ENCODE measurements around the gene TMEM117.
"Not testable (repeated sequence)": the region's sequence is repeated elsewhere in the genome, so short reads cannot be mapped to it uniquely, and the experiment has no call there.

Gene TMEM117

DNA sequence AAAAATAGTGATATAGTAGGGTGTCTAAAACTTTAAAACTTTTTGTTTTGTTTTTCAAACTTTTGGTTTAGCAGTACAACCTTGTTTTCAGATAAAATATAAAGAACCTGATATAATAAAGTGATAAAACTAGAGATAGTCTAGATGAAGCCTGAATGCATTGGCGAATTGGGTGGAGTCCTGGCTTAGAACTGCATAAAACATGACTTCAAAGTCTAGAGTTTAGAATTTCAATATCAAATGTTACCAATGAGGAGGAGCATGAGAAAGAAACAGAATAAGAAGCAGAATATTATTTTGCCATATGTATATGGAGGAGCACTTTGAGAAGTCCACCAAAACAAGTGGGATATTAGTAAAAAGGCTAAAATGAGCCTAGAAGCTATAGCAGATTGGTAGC, 263.6 kb downstream of the TMEM117 start:
- no peak for DNase-seq (ENCODE audit: low read depth in 2 of 2)

DNA sequence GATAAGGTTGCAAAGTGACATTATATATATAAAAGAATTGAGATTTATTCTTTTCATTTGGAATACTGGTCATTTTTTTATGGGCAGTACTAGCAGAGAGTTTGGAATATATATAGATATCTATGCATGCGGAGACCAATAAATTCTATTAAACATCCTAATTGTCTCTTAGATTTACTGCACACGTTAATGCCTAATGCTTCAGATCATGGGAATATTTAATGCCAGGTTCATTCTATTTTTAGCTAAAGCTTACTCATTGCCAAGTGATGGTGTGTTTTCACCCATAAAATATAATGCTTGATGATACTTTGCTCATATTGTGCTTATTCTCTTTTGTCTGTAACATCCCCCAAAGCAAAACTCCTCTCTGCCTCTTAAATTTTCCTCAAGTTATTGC, 264.4 kb downstream of the TMEM117 start:
- DNase-seq (ENCODE audit: low read depth in 2 of 2), result no peak

DNA sequence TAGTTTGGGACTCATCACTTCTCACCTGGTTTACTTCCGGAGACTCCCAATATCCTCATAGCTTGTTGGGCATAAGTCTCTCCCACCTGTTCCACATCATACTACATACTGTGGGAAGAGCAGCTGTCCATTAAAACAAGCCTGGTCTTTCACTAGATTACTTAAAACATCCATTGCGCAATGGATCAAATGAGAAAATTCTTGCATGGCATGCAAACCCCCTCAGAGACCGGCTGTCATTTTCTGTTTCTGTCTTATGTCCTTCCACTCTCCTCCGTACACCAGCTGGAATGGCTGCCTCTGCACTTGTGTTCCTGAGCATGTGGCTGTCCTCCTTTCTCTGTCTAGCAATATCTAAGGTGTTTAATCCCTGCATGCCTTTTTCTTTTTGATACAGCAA, 265.6 kb downstream of the TMEM117 start:
- DNase-seq (ENCODE audit: low read depth in 2 of 2), result no peak

DNA sequence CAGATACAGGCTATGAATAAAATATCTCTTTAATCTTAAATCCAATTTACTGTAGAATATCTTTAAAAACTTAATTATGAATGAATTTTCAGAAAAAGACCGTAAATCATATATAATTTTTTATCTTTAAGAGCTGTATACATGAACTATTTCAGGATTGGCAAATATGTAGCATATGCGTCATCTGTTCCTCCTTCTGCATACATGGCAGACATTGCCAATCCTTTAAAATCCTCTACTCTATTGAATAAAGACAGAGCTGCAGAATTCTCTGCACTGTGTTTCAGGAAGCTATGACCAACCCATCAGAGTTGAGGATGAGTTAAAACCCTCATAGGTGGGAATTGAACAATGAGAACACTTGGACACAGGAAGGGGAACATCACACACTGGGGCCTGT, 279.0 kb downstream of the TMEM117 start:
- no peak for DNase-seq (ENCODE audit: low read depth in 2 of 2)

DNA sequence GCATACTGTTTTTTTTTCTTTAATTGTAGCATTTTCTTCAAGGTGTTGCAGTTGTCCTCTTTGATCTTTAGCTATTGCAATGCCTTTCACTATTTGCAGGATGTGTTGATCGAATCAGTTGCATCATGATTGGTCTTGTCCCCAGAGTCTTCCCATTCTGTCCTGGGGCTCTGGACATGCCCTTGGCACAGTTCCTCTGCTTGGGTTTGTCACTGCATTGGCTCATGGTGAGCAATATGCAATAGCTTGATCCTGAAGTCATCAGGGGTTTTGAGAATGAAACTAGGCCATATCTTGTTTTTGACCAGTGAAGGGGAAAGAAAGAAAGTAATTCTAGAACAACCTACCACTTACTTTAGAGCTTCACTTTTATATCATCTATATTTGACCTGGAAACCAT, 281.5 kb downstream of the TMEM117 start:
- no peak for DNase-seq (ENCODE audit: low read depth in 2 of 2)

DNA sequence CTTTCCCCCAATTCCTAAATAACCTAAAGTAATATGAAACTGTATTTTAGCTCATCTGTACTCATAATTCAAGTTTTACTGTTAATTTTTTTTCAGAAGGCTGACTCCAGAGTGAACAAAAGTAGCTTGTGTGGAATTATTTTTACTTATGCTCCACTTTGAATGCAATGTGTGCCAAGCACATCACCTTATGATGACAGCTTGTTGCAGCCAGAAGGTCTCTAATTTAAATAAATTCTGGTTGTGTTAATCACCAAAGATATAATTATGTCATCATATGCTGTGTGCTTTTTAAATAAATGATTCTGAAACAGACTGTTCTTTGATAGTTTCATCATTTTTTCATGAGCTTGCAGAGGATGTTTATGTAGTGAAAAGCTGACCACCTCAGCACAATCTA, 283.1 kb downstream of the TMEM117 start:
- no peak for DNase-seq (ENCODE audit: low read depth in 2 of 2)

DNA sequence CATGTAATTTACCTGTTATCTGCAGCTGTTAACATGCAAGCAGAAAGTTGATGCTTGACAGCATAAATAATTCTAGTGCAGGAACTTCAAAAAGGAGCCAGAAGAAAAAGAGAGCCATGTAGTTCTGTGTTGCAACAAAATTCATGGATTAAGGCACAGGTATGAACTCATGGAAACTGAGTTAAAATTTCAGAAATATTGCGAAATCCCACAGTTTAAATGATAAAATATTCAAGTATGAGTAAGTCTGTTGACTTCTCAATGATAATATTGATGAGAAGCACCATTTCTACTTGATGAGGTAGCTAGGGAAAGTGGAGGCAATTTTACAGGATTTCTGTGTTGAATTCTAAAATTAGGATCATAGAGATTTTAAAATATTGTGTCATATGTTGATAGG, 290.9 kb downstream of the TMEM117 start:
- DNase-seq (ENCODE audit: low read depth in 2 of 2), result no peak

DNA sequence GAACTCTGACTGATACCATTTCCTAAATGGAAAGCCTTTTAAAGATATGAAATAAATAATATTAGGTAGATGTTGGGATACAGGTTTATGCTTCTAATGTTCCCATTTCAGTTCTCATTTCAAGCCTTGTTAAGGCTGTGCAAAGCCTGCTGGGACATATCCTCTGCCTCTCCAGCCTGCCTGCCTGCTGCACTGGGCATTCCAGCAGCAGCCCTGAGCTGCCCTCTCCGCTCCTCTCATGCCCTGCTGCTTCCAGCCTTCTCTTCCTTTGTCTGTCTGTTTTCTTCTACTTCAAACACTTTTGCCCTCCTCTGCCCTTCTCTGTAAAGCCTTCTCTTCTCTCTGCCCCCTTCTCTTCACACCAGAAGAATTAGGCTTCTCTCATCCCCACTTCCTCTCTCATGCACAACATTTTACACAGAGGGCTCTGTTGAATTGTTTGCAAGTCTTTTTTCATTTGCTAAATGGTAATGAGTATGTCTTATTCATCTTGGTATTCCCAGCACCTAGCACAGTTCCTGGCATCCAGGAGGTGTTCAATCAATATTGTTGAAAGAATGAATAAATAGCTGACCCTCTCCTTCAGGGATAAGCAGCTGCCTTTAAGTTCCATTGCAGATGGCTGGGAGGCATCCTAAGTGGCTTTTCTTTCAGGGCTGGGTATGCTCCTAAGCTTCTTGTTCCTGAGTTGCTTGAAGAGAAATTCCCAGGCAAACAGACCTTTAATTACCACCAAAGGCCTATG, 292.3 kb downstream of the TMEM117 start:
- DNase-seq (ENCODE audit: low read depth in 2 of 2), result no peak

DNA sequence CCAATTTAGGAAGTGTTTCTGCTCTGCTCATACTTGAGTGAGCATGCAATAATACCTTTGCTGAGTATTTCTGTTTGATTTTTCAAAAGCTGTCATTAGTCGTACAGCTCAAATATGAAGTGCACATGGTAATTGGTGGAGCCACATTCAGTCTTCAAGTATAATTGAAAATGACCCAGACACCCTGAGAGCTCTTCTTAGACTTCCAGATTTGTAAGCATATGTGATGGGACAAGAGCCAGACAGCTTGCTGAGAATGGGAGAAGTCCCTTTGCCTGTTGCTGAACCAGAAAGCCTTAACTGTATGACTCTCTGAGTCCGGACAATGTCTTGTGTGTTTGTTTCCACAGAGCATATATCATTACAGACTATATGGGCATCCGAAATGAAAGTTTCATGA, 307.3 kb downstream of the TMEM117 start:
- DNase-seq (ENCODE audit: low read depth in 2 of 2), result no peak

DNA sequence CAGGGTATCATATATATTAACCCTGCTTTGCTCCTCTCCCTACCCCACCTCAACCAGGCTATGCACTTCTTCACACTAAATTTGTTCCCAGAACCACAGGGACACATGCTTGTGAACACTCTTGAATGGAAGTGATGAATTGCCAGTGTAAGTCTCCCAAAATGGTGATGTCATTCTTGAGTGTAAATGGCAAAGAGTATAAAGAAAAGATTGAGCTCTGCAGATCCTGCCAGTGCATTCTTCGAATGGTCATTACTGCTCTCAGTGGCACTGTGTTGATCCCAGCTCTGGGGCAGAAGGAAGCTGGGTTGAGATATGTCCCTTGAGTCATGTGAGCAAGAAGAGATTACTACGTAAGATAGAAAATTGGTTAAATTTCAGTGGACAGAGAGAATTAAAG, 313.1 kb downstream of the TMEM117 start:
- DNase-seq (ENCODE audit: low read depth in 2 of 2), result no peak

DNA sequence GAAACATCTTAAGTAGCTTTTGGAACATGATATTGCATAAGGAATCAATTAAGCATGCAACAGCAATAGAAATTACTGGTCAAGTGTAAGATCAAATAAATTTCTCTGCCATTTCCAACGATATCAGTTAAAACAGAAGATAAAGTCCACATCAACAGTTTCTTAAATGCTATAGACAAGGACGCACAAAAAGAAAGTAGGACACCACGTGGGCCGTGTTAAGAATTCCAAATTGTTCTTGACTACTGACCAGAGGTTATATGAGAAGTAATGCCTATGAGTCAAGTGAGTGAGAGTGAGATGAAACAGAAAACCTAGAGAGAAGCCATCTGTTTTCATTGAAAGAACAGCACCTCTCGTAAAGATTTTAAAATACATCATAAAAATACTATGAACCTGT, 318.2 kb downstream of the TMEM117 start:
- DNase-seq (ENCODE audit: low read depth in 2 of 2), result no peak

DNA sequence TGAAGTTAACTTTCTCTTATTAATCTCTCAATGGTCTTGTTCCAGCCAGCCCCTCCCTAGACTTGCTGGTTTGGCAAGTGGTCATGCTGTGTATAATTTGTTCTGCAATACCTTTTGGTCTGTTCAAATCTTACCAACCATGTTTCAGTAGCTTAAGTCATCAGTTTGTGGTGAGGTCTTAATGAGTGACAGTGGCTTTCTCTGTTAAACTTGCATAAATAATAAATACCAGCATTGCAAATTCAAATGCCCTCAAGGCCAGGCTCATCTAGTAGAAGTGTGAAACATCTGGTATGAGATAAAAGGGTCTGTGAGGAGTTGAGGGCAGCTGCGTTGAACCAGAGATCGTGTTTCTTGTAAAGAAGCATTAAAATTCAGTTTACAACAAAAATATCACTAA, 319.5 kb downstream of the TMEM117 start:
- no peak for DNase-seq (ENCODE audit: low read depth in 2 of 2)

DNA sequence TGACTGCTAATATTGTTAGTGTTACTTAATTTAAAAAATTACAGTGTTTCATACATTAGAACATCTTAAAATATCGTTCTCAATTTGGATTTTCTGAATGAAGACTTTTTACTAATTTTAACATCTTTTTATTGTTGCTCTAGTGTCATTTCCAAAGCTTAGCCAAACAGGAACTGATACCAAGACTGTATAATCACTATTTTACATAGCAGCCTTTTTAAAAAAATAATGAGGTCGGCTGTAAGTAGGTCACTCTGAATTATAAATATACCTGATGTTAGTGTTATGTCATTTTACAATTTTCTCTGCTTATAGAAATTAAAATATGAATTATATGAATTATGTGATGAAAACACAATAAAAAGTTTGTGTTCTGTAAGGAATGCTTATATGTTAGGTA, 321.5 kb downstream of the TMEM117 start:
- no peak for DNase-seq (ENCODE audit: low read depth in 2 of 2)

DNA sequence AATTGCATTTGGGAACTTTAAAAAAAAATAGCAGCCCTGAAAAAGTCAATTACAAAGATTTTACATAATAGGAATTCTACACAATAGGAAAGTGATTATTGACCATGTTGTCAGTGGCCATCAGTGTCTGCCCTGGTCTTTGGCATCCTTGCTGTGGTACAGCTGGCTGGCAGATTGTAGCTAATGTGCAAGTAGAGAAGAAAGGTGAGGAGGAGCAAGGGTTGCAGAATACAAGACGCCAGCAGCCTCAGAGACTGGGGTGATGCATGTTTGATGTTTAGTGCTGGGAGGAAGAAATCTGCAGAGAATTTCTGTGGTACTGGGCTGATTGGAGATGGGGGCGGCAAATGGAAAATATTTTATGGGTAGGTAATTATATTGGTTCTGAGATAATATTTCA, 322.9 kb downstream of the TMEM117 start:
- DNase-seq (ENCODE audit: low read depth in 2 of 2), result no peak

DNA sequence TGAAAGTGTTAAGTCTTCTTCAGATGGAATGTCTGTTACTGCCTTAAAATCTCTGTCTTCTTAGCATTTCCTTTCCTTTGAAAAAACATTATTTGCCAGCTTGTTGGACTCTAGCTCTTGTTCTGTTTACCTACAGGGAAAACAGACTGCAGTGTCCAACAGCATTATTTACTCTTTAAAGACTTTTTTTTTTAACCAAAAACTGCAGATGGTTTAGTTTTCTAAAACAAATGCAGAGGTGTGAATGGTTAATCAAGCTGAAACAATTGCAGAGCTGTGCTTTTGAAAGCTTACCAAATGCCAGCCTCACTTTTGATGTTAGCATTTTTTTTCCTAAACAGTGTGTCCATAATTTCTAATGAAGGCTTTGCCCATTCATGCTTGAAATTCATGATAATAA, 323.3 kb downstream of the TMEM117 start:
- no peak for DNase-seq (ENCODE audit: low read depth in 2 of 2)

DNA sequence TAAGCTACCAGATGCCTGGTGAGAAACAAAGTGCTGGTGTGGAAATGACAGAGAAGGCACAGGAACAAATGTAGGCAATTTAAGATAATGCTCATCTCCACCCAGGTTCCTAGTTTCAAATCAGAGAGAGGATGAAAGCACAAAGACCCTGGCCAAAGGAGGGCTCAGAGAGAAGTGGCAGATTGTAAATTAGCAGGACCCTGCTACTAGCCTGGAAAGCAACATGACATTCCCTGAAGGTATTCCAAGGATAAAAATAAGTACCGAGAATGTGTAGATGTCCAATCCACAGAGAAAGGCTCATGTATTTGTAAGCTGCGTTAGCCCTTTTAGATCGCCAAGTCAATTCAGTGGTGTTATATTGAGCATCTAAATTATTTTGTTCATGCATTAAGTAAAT, 324.0 kb downstream of the TMEM117 start:
- DNase-seq (ENCODE audit: low read depth in 2 of 2), result no peak

DNA sequence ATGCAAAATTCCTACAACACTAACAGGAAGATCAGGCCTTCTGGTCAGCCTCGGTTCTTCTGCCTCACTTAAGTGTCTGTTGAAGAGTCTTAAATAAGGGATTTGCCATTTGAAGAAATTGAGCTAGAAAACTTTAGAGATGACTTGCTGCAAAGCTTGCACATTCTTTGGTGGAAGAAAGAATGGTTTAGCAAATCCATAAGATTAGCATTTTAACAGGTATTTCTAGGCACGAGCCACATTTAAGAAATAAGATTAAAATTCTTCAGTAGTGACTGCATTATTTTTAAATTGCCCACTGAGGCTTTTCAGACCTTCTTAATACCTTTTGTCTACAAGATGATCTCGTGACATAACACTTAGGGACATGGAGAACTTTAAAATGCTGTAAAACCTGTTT, 327.1 kb downstream of the TMEM117 start:
- DNase-seq (ENCODE audit: low read depth in 2 of 2), result no peak

DNA sequence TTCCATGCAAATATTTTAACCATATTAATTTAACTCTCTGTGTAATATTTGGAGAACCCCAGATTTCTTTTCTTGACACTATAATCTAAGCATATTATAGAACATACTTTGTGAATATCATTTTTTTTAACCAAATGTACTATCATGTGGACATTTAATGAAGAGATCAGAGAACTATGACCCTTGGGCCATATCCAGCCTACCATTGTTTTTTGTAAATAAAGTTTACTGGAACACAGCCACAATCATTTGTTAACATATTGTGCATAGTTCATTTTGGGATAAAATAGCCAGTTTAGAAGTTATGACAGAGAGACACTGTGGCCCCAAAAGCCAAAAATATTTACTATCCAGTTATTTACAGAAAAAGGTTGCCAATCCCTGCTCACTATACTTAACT, 338.2 kb downstream of the TMEM117 start:
- no peak for DNase-seq (ENCODE audit: low read depth in 2 of 2)

DNA sequence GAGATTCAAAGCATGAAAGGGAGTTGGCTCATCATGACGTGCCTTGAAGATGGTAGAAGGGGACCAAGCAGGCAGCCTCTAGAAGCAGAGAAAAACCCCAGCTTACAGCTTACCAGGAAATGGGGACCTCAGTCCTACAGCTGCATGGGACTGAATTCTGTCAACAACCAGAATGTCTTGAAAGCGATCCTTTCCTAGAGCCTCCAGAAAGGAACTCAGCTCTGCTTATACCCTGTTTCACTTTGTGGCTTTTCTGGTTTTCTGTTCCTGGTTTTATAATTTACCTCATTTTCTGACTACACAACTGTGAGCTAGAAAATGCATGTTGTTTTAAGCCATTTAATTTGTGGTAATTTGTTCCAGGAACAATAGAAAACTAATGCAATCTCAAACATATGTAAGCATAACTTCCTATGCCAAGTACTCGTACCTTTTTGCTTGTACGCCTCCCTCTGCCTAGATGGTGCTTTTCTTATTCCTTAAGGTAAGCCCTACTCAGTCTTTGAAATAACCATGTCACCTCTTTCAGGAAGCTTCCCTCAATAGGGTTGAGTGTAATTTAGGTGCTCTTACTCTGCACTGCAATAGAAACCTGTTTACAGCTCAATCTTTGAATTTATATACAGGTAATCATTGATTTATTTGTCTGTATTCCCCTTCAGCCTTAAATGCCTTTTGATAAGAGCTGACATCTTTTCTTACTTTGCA, 348.8 kb downstream of the TMEM117 start:
- no peak for DNase-seq (ENCODE audit: low read depth in 2 of 2)

DNA sequence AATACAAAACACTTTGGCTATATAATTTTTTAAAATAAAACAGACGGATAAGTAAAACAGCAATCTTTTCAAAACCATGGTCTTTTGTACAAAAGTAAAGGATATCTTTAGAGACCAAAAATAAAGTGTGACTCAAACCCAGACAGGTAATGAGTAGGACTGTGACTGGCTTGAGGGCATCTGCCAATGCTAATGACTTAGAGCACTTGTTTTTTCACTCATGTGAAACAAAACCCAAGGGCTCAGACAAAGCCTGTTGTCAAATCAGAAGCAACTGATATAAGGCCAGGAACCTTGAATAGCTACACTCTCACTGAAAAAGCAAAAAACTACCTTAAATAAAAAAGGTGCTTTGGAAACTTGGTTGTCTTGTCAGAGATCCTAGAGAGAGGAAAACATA, 357.4 kb downstream of the TMEM117 start:
- DNase-seq (ENCODE audit: low read depth in 2 of 2), result no peak

DNA sequence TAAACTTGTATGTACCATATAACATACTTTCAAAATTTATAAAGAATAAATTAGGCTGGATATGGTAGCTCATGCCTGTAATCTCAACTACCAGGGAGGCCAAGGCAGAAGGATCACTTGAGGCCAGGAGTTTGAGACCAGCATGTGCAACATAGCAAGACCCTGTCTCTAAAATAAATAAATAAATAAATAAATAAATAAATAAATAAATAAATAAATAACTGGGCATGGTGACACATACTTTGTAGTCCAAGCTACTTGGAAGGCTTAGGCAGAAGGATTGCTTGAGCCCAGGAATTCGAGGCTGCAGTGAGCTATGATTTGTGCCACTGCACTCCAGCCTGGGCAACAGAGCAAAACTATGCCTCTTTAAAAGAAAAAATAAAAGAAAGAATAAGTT, 359.8 kb downstream of the TMEM117 start:
- DNase-seq (ENCODE audit: low read depth in 2 of 2), result not testable (repeated sequence)

DNA sequence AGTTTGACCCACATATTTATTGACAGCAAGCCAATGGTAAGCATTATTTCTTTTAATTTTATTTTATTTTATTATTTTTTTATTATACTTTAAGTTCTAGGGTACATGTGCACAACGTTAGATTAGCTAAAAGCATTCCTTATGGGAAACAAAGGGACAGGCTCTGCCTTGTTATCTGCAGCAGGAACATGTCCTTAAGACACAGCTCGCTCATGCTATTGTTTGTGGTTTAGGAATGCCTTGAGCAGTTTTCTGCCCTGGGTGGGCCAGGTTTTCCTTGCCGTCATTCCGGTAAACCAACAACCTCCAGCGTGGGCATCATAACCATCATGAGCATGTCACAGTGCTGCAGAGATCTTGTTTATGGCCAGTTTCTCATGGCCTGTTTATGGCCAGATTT, 370.2 kb downstream of the TMEM117 start:
- DNase-seq (ENCODE audit: low read depth in 2 of 2), result no peak

DNA sequence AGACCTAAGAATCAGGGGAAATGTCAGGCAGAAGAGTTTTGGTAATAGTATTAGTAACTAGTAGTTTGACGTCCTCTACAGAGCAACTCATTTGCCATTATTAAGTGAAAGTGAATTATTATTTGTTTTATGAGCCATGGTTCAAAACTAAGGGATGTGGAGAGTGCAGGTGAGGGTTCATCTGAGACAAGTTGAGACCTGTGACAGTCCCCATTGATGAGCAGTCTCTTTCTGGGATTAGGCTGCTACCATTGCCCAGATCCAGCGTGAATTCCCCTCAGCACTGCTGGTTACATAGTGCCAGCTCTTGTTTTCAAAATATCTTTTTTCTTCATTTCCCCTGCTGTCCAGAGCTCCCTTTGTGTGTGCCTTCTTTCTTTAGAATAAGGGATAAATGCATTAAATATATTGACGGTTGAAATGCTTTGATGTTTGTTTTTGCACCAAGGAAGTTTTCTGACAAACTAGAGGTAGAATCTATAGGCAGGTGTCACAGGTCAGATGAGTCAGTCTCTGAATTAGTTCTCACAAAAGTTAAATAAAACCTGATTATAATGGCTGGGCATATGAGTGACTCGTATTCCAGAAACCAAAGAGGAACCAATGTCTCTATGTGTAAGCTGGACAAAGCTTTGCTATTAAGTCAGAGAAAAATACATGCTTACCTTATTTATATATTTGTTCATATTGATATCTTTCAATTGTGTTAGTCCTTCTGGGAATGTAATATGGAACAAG, 381.4 kb downstream of the TMEM117 start:
- no peak for DNase-seq (ENCODE audit: low read depth in 2 of 2)
